ENCODE results near the gene GP5. TPM values are rescaled to one million over a fixed set of nuclear protein-coding genes. Genes with fewer than 3 reads are reported as not detected.

The GP5 gene
- total RNA-seq, 1 experiment from 2014 or later = not detected

DNA sequence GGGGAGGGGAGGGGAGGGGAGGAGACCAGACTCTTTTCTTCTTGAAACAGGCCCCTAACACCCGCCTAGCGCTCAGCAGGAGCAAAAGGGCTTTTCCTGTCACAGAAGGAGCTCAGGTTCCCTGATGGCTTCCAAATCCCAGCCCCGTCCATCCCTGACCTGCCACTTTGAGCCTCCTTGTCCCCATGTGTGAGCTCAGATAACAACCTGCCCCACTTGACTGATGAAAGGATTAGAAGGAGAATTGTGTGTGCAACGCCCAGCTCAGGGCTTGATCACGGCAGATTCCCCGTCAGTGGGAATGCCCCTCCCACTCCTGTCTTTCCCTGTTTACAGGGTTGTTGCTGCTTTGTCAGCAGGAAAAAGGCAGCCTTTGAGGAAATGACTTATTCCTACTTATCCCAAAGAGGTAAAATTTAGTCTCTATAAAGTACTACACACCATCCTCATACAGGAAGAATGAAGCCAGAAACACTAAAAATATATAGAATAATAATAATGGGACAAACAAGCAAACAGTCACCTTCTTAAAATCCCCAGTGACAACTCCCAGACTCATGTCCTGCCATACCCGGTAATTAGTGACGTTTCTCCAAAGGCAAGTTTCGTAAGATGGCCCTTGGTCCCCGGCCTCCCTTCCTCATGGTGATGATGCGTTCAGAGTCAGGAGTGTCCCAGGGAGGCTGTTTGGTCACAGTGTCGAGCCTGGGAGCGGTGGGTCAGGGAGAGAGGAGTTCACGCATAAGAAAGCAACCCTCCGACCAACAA lies 23.4 kb downstream of the GP5 start:
- Histone ChIP-seq H3K4me1 (replicated peaks; ENCODE audit: insufficient read depth) (no peaks in the 10 kb centered on the region), H3F3A (ENCODE audit: insufficient read depth, low read depth) (no peaks in the 10 kb centered on the region; the same call in 1 of the 2 replicates), H3K27me3 (ENCODE audit: insufficient read depth, low read depth) (peaks cover 31% of the 10 kb centered on the region), H3K9me3 (ENCODE audit: insufficient read depth, low read depth) (no peaks in the 10 kb centered on the region), H2AFZ (no peak overlapping the region), H4K20me1 (ENCODE audit: insufficient read depth) (no peaks in the 10 kb centered on the region), H3K4me3 (no peak overlapping the region), H3K4me2 (peak overlapping the region; percentile 21; the same call in 1 of the 2 replicates), H3K36me3 (ENCODE audit: low read depth) (no peaks in the 10 kb centered on the region), H3K27ac (no peak overlapping the region), H3K9me2 (ENCODE audit: insufficient read depth) (no peaks in the 10 kb centered on the region), H3K79me2 (ENCODE audit: low read depth) (no peaks in the 10 kb centered on the region)
- no TSS peak for BruUV-seq (replicated peaks)
- CTCF ChIA-PET = no interaction called here
- no peak for DNase-seq
- TF ChIP-seq EZH2 (IDR thresholded peaks at IDR 0.05; ENCODE audit: low read depth) = no peak
- no peak for TF ChIP-seq CTCF (conservative IDR thresholded peaks at IDR 0.05)
- POLR2A ChIA-PET (ENCODE audit: unreplicated experiment) = no interaction called here
- intact Hi-C loops (cut with micrococcal nuclease; ENCODE audit: unreplicated experiment) = no loop called here

- Histone ChIP-seq H3K9me3 (ENCODE audit: insufficient read depth, low read depth) (no peaks in the 10 kb centered on the region), H3K79me2 (ENCODE audit: low read depth) (no peaks in the 10 kb centered on the region), H2AFZ (no peak overlapping the region), H3K27ac (no peak overlapping the region), H3K9me2 (ENCODE audit: insufficient read depth) (no peaks in the 10 kb centered on the region), H3K36me3 (ENCODE audit: low read depth) (no peaks in the 10 kb centered on the region), H3K4me2 (no peak overlapping the region), H3K27me3 (ENCODE audit: insufficient read depth, low read depth) (peaks cover 36% of the 10 kb centered on the region), H3K4me1 (replicated peaks; ENCODE audit: insufficient read depth) (no peaks in the 10 kb centered on the region), H4K20me1 (ENCODE audit: insufficient read depth) (no peaks in the 10 kb centered on the region), H3F3A (ENCODE audit: insufficient read depth, low read depth) (no peaks in the 10 kb centered on the region; the same call in 1 of the 2 replicates), H3K4me3 (no peak overlapping the region)
- ChIA-PET CTCF (no interaction called here), POLR2A (ENCODE audit: unreplicated experiment) (no interaction called here)
- intact Hi-C loops (cut with micrococcal nuclease; ENCODE audit: unreplicated experiment) = no loop called here
- no peak for TF ChIP-seq CTCF (conservative IDR thresholded peaks at IDR 0.05)
- TF ChIP-seq EZH2 (IDR thresholded peaks at IDR 0.05; ENCODE audit: low read depth) = no peak
- DNase-seq = no peak
- BruUV-seq (replicated peaks) = no TSS peak
Measured at GRCh38 chr3:194374935-194375334, 24.1 kb downstream of the GP5 start.

GRCh38 chr3:194373899-194374298 lies 25.2 kb downstream of the GP5 start:
- Histone ChIP-seq H2AFZ (no peak overlapping the region), H3K79me2 (ENCODE audit: low read depth) (no peaks in the 10 kb centered on the region), H3K36me3 (ENCODE audit: low read depth) (no peaks in the 10 kb centered on the region), H3K9me3 (ENCODE audit: insufficient read depth, low read depth) (no peaks in the 10 kb centered on the region), H3K4me2 (no peak overlapping the region), H3F3A (ENCODE audit: insufficient read depth, low read depth) (no peaks in the 10 kb centered on the region; the same call in 1 of the 2 replicates), H4K20me1 (ENCODE audit: insufficient read depth) (no peaks in the 10 kb centered on the region), H3K4me3 (no peak overlapping the region), H3K4me1 (replicated peaks; ENCODE audit: insufficient read depth) (no peaks in the 10 kb centered on the region), H3K27ac (no peak overlapping the region), H3K27me3 (ENCODE audit: insufficient read depth, low read depth) (peaks cover 39% of the 10 kb centered on the region), H3K9me2 (ENCODE audit: insufficient read depth) (no peaks in the 10 kb centered on the region)
- TF ChIP-seq EZH2 (IDR thresholded peaks at IDR 0.05; ENCODE audit: low read depth) (no peak), CTCF (conservative IDR thresholded peaks at IDR 0.05) (no peak)
- DNase-seq = no peak
- no TSS peak for BruUV-seq (replicated peaks)
- CTCF ChIA-PET = interaction anchor here (0.5 kb wide), 1 partner anchor 27 kb away, joined by 5 read pairs; no protein-coding TSS in a partner anchor
- POLR2A ChIA-PET (ENCODE audit: unreplicated experiment) = interaction anchor here (0.6 kb wide), 1 partner anchor 13 kb away, joined by 3 read pairs; no protein-coding TSS in a partner anchor
- intact Hi-C loops (cut with micrococcal nuclease; ENCODE audit: unreplicated experiment) = no loop called here
